ENCODE results near the gene HOXB7.

The HOXB7 gene

DNA sequence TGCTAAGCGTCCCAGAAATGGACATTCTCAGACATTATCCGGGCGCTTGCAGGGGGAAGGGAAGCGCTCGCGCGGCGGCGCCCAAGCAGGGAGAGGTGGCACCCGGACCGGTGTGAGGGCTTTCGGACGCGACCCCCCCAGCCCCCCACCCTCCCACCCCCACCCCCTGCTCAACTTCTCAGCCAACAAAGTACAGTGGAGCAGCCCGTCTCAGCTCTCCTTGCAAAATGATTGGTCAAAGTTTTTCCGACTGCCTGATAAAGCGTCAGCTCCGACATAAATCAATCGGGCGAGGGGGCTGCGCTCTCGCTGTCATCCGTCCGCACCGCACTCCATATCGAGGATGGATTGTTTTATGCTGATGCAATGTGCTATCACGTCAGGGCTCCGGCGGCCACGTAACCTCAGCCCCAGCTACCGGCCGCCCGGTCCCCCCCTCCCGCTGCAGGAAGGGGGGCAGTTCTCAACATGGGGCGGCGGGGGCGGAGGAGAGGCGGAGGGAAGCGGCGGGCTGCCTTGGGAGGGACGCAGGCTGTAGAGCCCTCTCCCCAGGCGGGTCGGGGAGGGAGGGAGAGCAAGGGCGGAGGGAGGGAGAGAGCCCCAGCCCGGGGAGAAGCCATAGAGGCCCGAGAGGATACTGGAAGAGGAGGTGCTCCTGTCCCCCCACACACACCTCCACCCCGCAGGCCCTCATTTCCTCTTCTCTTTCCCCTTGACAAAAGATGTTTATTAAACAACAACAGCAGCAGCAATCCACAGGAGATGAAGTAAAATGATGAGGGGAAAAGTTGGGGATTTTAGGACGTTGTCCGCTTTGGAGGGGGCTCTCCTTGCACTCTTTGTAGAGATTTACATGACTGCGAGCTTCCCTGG is 15.7 kb upstream of the HOXB7 start, which contains the start of gene HOXB9:
HOXB9 (minus strand) TSS at position 114 of the 873 bp plus-strand sequence; CDS start at position 25, 89 bp downstream.
- no peaks in the 10 kb centered on the region for H3K9me3 ChIP-seq (ENCODE audit: control extremely low read depth in 1 of 5, control insufficient read depth in 4 of 5, insufficient read depth in 2 of 5, low read depth in 1 of 5, low read length in 4 of 5)
- peak within 1 kb of the TSS in 1 of 2 experiments; percentile 79 for H3K27ac ChIP-seq (ENCODE audit: insufficient read depth in 1 of 2, low read depth in 1 of 2, low read length in 2 of 2, poor library complexity in 1 of 2, severe bottlenecking in 2 of 2)
- peak; percentile 70 to 87 (median 86) for DNase-seq
- H3K4me1 ChIP-seq (ENCODE audit: control extremely low read depth in 1 of 4, control insufficient read depth in 4 of 4, insufficient read depth in 4 of 4, low read length in 3 of 4): peaks cover 0 to 28% (median 24%) of the 10 kb centered on the region in 4 experiments
- ChIA-PET POLR2A (interaction anchor here (1.0 kb wide), 1 partner anchor 10 kb away, joined by 3 read pairs; no protein-coding TSS in a partner anchor), CTCF (interaction anchor here (0.5 to 2.8 kb wide), 8 partner anchors 10 to 591 kb away, joined by 3 to 27 read pairs (median 4); partner anchors contain the start of gene HOXB8)
- peaks cover 18 to 99% (median 60%) of the 10 kb centered on the region in 5 experiments for H3K27me3 ChIP-seq (replicated peaks in 2 of 5; ENCODE audit: control insufficient read depth in 4 of 5, insufficient read depth in 5 of 5, low read length in 4 of 5)
- H3K36me3 ChIP-seq (ENCODE audit: control insufficient read depth in 4 of 4, insufficient read depth in 4 of 4, low read length in 3 of 4): no peaks in the 10 kb centered on the region
- WGBS (ENCODE audit: insufficient coverage): 8% methylated on average over 18 of the region's 50 CpGs
- peak within 1 kb of the TSS; percentile 15 to 73 (median 57) for H3K4me3 ChIP-seq (ENCODE audit: control insufficient read depth in 1 of 7, extremely low read depth in 1 of 7, insufficient read depth in 4 of 7, low read depth in 2 of 7, low read length in 6 of 7)

DNA sequence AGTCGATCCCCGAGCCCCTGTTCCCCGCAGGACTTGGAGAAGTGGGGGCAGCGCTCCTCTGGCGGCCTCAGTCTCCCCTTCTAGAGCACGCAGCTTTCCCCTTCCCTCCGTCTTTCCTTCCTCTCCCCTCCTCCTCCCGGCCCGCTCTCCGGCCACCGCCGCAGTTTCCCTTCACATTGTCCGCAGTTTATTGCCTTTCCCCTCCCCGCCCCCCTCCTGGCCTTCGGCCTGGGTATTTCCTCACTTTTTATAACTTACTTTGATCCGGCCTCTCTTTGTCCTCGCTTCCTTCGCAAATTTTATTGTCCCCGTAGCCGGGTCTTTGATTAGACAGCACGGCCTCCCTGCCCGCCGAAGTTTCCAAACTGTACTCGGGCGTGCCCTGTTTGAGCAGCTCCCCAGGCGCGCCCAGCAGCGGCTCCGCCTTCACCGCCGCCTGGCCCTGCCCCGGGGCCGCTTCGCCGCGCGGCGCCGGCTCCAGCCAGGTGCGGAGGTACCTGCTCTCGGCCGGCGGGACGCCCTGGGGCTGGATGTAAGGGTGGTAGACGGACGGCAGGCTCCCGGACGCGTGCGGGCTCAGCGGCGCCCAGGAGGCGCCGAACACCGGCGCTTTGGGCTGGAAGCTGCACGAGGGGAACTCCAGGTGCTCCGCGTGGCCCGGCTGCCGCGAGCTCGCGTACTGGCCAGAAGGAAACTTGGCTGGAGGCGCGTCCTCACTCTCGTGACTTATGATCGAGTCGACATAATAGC is 14.9 kb upstream of the HOXB7 start:
- DNase-seq: peak in 2 of 3 donors; percentile 60 to 72
- peak overlapping the region in 1 of 2 experiments; percentile 79 for H3K27ac ChIP-seq (ENCODE audit: insufficient read depth in 1 of 2, low read depth in 1 of 2, low read length in 2 of 2, poor library complexity in 1 of 2, severe bottlenecking in 2 of 2)

DNA sequence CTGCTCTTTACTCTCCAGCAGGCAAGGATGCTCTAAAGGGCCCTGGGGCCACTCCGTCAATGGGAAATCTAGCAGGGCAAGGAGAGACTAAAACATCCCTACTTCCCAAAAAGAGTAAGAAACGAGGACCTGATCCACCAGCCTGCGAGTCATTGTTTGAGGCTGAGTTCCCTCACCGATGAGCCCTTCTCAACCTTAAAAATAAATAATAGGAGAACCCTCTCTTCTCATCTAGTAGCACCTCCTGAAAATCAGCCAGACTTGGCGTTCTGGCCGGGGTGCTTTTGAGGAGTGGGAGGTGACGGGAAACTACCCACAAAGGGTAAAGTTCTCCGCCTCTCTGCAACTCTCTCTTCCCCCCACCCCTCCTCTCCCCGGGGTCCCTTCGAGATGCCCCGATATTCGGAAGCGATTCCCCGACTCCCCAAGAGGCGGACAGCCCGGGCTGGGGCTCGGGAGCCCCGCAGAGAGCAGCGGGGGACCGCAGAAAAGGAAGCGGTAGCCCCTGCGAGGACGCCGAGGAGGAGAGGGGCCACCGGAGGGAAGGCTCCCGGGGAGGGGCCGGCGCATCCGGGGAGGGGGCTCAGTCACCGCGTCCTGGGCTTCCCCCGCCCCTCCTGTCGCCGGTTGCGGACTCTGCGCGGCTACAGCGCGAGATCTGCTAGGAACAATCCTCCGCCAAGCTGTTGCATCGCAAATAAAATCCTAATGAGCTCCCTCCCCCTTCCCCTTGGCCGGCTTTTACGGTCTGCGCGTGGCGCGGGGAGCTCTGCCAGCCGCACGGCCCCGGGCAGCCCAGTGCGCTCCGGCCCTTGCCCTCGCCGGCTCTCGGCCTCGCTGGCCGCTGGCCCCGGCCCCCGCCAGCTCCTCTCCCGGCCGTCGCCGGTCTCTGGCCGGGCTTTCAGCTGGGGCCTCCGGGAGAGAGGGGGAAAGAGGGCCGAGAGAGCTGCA is 14.0 kb upstream of the HOXB7 start:
- H3K4me3 ChIP-seq (ENCODE audit: control insufficient read depth in 1 of 7, extremely low read depth in 1 of 7, insufficient read depth in 4 of 7, low read depth in 2 of 7, low read length in 6 of 7): peak overlapping the region; percentile 15 to 73 (median 57)
- POLR2A ChIA-PET: interaction anchor here (0.7 kb wide), 1 partner anchor 364 kb away, joined by 3 read pairs; no protein-coding TSS in a partner anchor
- WGBS (ENCODE audit: insufficient coverage): 3% methylated on average over 43 of the region's 66 CpGs
- H3K27me3 ChIP-seq (replicated peaks in 2 of 5; ENCODE audit: control insufficient read depth in 4 of 5, insufficient read depth in 5 of 5, low read length in 4 of 5): peaks cover 12 to 99% (median 62%) of the 10 kb centered on the region in 5 experiments
- DNase-seq: peak; percentile 50 to 76 (median 72)
- peaks cover 0 to 28% (median 24%) of the 10 kb centered on the region in 4 experiments for H3K4me1 ChIP-seq (ENCODE audit: control extremely low read depth in 1 of 4, control insufficient read depth in 4 of 4, insufficient read depth in 4 of 4, low read length in 3 of 4)
- CTCF ChIA-PET: interaction anchor here (0.8 to 3.0 kb wide), 13 partner anchors 9 to 316 kb away, joined by 3 to 27 read pairs (median 4); partner anchors contain the start of gene HOXB8
- H3K9me3 ChIP-seq (ENCODE audit: control extremely low read depth in 1 of 5, control insufficient read depth in 4 of 5, insufficient read depth in 2 of 5, low read depth in 1 of 5, low read length in 4 of 5): no peaks in the 10 kb centered on the region
- peak overlapping the region in 1 of 2 experiments; percentile 79 for H3K27ac ChIP-seq (ENCODE audit: insufficient read depth in 1 of 2, low read depth in 1 of 2, low read length in 2 of 2, poor library complexity in 1 of 2, severe bottlenecking in 2 of 2)
- H3K36me3 ChIP-seq (ENCODE audit: control insufficient read depth in 4 of 4, insufficient read depth in 4 of 4, low read length in 3 of 4): no peaks in the 10 kb centered on the region

More for the DNA sequence above, 14.9 kb upstream of the HOXB7 start:
- POLR2A ChIA-PET: interaction anchor here (0.7 to 1.0 kb wide), 2 partner anchors 11 to 365 kb away, joined by 3 read pairs; no protein-coding TSS in a partner anchor
- WGBS (ENCODE audit: insufficient coverage): 0% methylated on average over 57 of the region's 69 CpGs
- peak overlapping the region; percentile 15 to 73 (median 57) for H3K4me3 ChIP-seq (ENCODE audit: control insufficient read depth in 1 of 7, extremely low read depth in 1 of 7, insufficient read depth in 4 of 7, low read depth in 2 of 7, low read length in 6 of 7)
- H3K36me3 ChIP-seq (ENCODE audit: control insufficient read depth in 4 of 4, insufficient read depth in 4 of 4, low read length in 3 of 4): no peaks in the 10 kb centered on the region
- CTCF ChIA-PET: interaction anchor here (0.8 to 2.8 kb wide), 9 partner anchors 10 to 317 kb away, joined by 3 to 27 read pairs (median 4); partner anchors contain the start of gene HOXB8
- peaks cover 18 to 99% (median 64%) of the 10 kb centered on the region in 5 experiments for H3K27me3 ChIP-seq (replicated peaks in 2 of 5; ENCODE audit: control insufficient read depth in 4 of 5, insufficient read depth in 5 of 5, low read length in 4 of 5)
- H3K4me1 ChIP-seq (ENCODE audit: control extremely low read depth in 1 of 4, control insufficient read depth in 4 of 4, insufficient read depth in 4 of 4, low read length in 3 of 4): peaks cover 0 to 28% (median 24%) of the 10 kb centered on the region in 4 experiments
- no peaks in the 10 kb centered on the region for H3K9me3 ChIP-seq (ENCODE audit: control extremely low read depth in 1 of 5, control insufficient read depth in 4 of 5, insufficient read depth in 2 of 5, low read depth in 1 of 5, low read length in 4 of 5)

DNA sequence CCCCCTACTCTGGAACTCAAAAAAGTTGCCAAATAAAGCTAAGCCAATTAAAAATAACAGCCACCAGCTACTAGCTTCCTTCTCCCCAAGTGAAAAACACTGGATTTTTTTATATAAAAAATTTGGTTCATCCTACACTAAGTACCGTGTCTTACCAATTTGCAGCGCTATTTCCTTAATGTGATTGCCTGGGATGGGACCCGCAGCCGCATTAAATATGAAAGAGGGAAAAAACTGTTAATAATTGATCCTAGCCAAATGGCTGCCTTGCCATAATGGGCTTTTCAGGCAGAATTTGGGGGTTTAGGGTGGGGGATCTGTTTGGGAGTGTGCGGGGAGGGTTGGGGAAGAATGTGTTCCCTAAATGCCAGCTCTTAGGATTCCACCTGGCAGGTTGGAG is 13.3 kb upstream of the HOXB7 start:
- peak overlapping the region in 1 of 2 experiments; percentile 79 for H3K27ac ChIP-seq (ENCODE audit: insufficient read depth in 1 of 2, low read depth in 1 of 2, low read length in 2 of 2, poor library complexity in 1 of 2, severe bottlenecking in 2 of 2)
- POLR2A ChIA-PET: no interaction called here
- no peaks in the 10 kb centered on the region for H3K36me3 ChIP-seq (ENCODE audit: control insufficient read depth in 4 of 4, insufficient read depth in 4 of 4, low read length in 3 of 4)
- H3K9me3 ChIP-seq (ENCODE audit: control extremely low read depth in 1 of 5, control insufficient read depth in 4 of 5, insufficient read depth in 2 of 5, low read depth in 1 of 5, low read length in 4 of 5): no peaks in the 10 kb centered on the region
- no peak for DNase-seq
- CTCF ChIA-PET: interaction anchor here (0.8 to 3.0 kb wide), 6 partner anchors 8 to 82 kb away, joined by 3 to 14 read pairs (median 6); partner anchors contain the start of gene HOXB8
- H3K27me3 ChIP-seq (replicated peaks in 2 of 5; ENCODE audit: control insufficient read depth in 4 of 5, insufficient read depth in 5 of 5, low read length in 4 of 5): peaks cover 10 to 99% (median 58%) of the 10 kb centered on the region in 5 experiments
- H3K4me1 ChIP-seq (ENCODE audit: control extremely low read depth in 1 of 4, control insufficient read depth in 4 of 4, insufficient read depth in 4 of 4, low read length in 3 of 4): peaks cover 0 to 33% (median 28%) of the 10 kb centered on the region in 4 experiments
- 87% methylated on average over 4 of the region's 5 CpGs for WGBS (ENCODE audit: insufficient coverage)
- H3K4me3 ChIP-seq (ENCODE audit: control insufficient read depth in 1 of 7, extremely low read depth in 1 of 7, insufficient read depth in 4 of 7, low read depth in 2 of 7, low read length in 6 of 7): no peak overlapping the region

DNA sequence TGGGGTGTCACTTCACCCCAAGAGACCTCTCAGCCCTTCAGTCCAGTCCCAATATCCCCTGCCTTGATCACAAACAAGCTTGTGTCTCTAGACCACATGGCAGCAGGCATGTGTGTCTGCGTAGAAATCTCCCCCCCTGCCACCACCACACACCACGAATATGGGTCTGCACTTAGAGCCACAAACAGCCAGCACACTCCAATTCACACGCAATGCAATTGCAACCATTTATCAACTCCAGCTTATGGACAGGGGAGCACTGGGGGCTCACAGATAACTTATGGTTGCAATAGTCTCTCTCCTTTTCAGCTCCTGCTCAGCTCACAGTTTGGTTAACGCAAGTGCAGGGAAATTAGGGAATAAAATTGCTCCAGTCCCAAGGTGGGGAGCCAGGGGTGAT is 12.8 kb upstream of the HOXB7 start:
- ChIA-PET CTCF (interaction anchor here (0.8 to 3.0 kb wide), 6 partner anchors 8 to 119 kb away, joined by 3 to 14 read pairs (median 3); partner anchors contain the start of gene HOXB8), POLR2A (no interaction called here)
- Histone ChIP-seq H3K27ac (ENCODE audit: insufficient read depth in 1 of 2, low read depth in 1 of 2, low read length in 2 of 2, poor library complexity in 1 of 2, severe bottlenecking in 2 of 2) (no peak overlapping the region), H3K36me3 (ENCODE audit: control insufficient read depth in 4 of 4, insufficient read depth in 4 of 4, low read length in 3 of 4) (no peaks in the 10 kb centered on the region), H3K27me3 (replicated peaks in 2 of 5; ENCODE audit: control insufficient read depth in 4 of 5, insufficient read depth in 5 of 5, low read length in 4 of 5) (peaks cover 5 to 98% (median 56%) of the 10 kb centered on the region in 5 experiments), H3K9me3 (ENCODE audit: control extremely low read depth in 1 of 5, control insufficient read depth in 4 of 5, insufficient read depth in 2 of 5, low read depth in 1 of 5, low read length in 4 of 5) (no peaks in the 10 kb centered on the region), H3K4me3 (ENCODE audit: control insufficient read depth in 1 of 7, extremely low read depth in 1 of 7, insufficient read depth in 4 of 7, low read depth in 2 of 7, low read length in 6 of 7) (no peak overlapping the region), H3K4me1 (ENCODE audit: control extremely low read depth in 1 of 4, control insufficient read depth in 4 of 4, insufficient read depth in 4 of 4, low read length in 3 of 4) (peaks cover 0 to 38% (median 33%) of the 10 kb centered on the region in 4 experiments)
- peak in 2 of 3 donors; percentile 51 to 58 for DNase-seq
- WGBS (ENCODE audit: insufficient coverage): 65% methylated on average over 4 of the region's 4 CpGs

DNA sequence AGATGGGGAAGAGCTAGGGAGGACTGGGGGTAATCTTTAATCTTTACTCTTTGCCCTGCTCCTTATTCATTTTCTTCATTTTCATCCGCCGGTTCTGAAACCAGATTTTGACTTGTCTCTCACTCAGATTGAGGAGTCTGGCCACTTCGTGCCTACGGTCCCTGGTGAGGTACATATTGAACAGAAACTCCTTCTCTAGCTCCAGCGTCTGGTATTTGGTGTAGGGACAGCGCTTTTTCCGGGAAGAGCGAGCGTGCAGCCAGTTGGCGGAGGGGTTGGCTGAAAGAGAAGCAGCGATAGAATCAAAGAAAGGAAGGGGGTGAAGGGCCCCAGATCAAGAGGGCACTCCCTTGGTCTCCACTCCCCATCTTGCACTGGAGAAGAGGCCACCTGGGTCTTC is 12.0 kb upstream of the HOXB7 start:
- no peak for DNase-seq
- Histone ChIP-seq H3K4me3 (ENCODE audit: control insufficient read depth in 1 of 7, extremely low read depth in 1 of 7, insufficient read depth in 4 of 7, low read depth in 2 of 7, low read length in 6 of 7) (no peak overlapping the region), H3K4me1 (ENCODE audit: control extremely low read depth in 1 of 4, control insufficient read depth in 4 of 4, insufficient read depth in 4 of 4, low read length in 3 of 4) (peaks cover 0 to 45% (median 37%) of the 10 kb centered on the region in 4 experiments), H3K27ac (ENCODE audit: insufficient read depth in 1 of 2, low read depth in 1 of 2, low read length in 2 of 2, poor library complexity in 1 of 2, severe bottlenecking in 2 of 2) (no peak overlapping the region), H3K27me3 (replicated peaks in 2 of 5; ENCODE audit: control insufficient read depth in 4 of 5, insufficient read depth in 5 of 5, low read length in 4 of 5) (peaks cover 3 to 98% (median 57%) of the 10 kb centered on the region in 5 experiments), H3K36me3 (ENCODE audit: control insufficient read depth in 4 of 4, insufficient read depth in 4 of 4, low read length in 3 of 4) (no peaks in the 10 kb centered on the region), H3K9me3 (ENCODE audit: control extremely low read depth in 1 of 5, control insufficient read depth in 4 of 5, insufficient read depth in 2 of 5, low read depth in 1 of 5, low read length in 4 of 5) (no peaks in the 10 kb centered on the region)
- ChIA-PET POLR2A (no interaction called here), CTCF (interaction anchor here (0.8 to 3.0 kb wide), 5 partner anchors 8 to 596 kb away, joined by 3 to 14 read pairs (median 11); partner anchors contain the start of gene HOXB8)
- 88% methylated on average over 1 of the region's 11 CpGs for WGBS (ENCODE audit: insufficient coverage)
